OCI-LY3 (cell line): ENCODE results near the gene RPS6KA1.

ENCODE experiments used
- CTCF ChIP-seq: fragments of 200-600, 300-600 bp; sonication (generic); IDR thresholded peaks from 2 replicates; pipeline ENCODE4 v1.5.1; 2014; ENCODE audit warnings: antibody characterized with exemption, low read length, low read depth
- EZH2phosphoT487 ChIP-seq: fragments of 200-600 bp; shearing (Covaris generic); IDR thresholded peaks from 2 replicates; pipeline ENCODE4 v1.6.1; 2018; ENCODE audit warnings: antibody characterized with exemption, mixed run types, low read depth

GRCh38 chr1:26597629-26598039 is 68.1 kb downstream of the RPS6KA1 start:
- TF ChIP-seq CTCF (peak; percentile 42), EZH2phosphoT487 (no peak)
